ENCODE measurements around the gene ZNF154. TPM values are rescaled to one million over a fixed set of nuclear protein-coding genes. Genes with fewer than 3 reads are reported as not detected.
"Not testable (repeated sequence)": the region's sequence is repeated elsewhere in the genome, so short reads cannot be mapped to it uniquely, and the experiment has no call there.

ZNF154 gene
- total and polyA plus RNA-seq, 2 experiments from 2014 or later, result 5.1 to 10.1 TPM

GRCh38 chr19:57747472-57747807, 38.4 kb upstream of the ZNF154 start (continued):
- no peak for TF ChIP-seq JUNB (IDR thresholded peaks at IDR 0.05; ENCODE audit: unreplicated experiment)
- no peak for TF ChIP-seq ZNF331 (CRISPR knock-in tag; IDR thresholded peaks at IDR 0.05; ENCODE audit: low read depth)

DNA sequence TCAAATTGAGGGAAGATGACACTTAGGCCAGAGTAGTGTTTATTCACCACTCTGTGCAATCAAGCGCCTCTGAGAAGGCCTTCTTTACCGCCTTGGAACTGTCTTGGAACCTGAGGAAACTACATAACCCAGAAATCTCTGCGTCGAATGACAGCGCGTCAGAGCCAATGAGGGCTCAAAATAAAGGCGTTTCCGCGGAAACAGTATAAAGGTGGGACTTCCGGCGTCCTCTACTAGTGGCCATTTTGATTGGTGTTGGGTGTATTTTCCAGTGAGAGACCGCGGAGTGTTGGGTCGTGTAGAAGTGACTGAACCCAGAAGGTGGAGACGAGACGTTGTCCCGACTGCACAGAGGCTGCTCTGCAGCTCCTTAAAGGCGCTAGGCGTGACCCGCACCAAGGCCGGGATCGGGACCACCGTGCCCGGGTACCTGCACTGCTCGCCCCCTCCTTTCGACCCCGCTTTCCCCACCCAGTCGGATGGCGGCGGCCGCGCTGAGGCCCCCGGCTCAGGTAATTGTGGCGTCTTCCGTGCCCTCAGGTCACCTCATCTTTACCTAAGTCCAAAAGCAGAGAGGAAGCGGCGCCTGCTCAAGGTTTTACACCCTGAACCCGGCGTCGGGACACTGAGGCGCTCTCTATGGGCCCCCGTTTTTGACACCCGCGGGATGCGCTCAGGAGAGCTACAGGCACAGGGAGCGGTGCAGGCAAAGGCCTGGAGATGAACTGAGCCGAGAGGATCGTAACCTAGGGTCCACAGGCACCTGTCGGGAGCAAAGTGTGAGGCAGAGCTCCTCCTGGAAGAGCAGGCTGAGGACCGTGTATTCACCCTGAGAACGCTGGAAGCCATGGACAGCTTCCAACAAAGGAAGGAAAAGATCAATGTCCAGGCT, 37.8 kb upstream of the ZNF154 start, which contains the start of gene ZNF776:
Gene ZNF776 (plus strand): TSS at position 236 of the 892 bp plus-strand sequence. CDS start 244 bp downstream, at position 480.
- Mint-ChIP-seq H3K4me3 (peak within 1 kb of the TSS; percentile 90), H3K36me3 (ENCODE audit: low read depth) (peaks cover 39% of the 10 kb centered on the region), H3K27ac (peak within 1 kb of the TSS; percentile 92), H3K9me3 (no peaks in the 10 kb centered on the region), H3K27me3 (ENCODE audit: insufficient read depth, low read depth, poor library complexity) (peaks cover 5% of the 10 kb centered on the region), H3K4me1 (peaks cover 9% of the 10 kb centered on the region; the same call in 2 of the 3 replicates)
- no peak within 1 kb of the TSS for H3K27ac ChIP-seq (ENCODE audit: low read depth)
- H3K4me3 ChIP-seq, result peak within 1 kb of the TSS; percentile 87
- TF ChIP-seq JUNB (IDR thresholded peaks at IDR 0.05; ENCODE audit: unreplicated experiment) (no peak), POLR2AphosphoS5 (IDR thresholded peaks at IDR 0.05; ENCODE audit: low read depth) (peak; percentile 88), CREB1 (CRISPR knock-in tag; IDR thresholded peaks at IDR 0.05; ENCODE audit: low read depth) (peak; percentile 62), CTCF (conservative IDR thresholded peaks at IDR 0.05; ENCODE audit: low read depth in 2 of 2) (no peak), ZNF114 (CRISPR knock-in tag; IDR thresholded peaks at IDR 0.05) (peak; percentile 98)
- TF ChIP-seq, protein P1, sequence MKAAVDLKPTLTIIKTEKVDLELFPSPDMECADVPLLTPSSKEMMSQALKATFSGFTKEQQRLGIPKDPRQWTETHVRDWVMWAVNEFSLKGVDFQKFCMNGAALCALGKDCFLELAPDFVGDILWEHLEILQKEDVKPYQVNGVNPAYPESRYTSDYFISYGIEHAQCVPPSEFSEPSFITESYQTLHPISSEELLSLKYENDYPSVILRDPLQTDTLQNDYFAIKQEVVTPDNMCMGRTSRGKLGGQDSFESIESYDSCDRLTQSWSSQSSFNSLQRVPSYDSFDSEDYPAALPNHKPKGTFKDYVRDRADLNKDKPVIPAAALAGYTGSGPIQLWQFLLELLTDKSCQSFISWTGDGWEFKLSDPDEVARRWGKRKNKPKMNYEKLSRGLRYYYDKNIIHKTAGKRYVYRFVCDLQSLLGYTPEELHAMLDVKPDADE (IDR thresholded peaks at IDR 0.05), result peak; percentile 94
- TF ChIP-seq, protein P2, sequence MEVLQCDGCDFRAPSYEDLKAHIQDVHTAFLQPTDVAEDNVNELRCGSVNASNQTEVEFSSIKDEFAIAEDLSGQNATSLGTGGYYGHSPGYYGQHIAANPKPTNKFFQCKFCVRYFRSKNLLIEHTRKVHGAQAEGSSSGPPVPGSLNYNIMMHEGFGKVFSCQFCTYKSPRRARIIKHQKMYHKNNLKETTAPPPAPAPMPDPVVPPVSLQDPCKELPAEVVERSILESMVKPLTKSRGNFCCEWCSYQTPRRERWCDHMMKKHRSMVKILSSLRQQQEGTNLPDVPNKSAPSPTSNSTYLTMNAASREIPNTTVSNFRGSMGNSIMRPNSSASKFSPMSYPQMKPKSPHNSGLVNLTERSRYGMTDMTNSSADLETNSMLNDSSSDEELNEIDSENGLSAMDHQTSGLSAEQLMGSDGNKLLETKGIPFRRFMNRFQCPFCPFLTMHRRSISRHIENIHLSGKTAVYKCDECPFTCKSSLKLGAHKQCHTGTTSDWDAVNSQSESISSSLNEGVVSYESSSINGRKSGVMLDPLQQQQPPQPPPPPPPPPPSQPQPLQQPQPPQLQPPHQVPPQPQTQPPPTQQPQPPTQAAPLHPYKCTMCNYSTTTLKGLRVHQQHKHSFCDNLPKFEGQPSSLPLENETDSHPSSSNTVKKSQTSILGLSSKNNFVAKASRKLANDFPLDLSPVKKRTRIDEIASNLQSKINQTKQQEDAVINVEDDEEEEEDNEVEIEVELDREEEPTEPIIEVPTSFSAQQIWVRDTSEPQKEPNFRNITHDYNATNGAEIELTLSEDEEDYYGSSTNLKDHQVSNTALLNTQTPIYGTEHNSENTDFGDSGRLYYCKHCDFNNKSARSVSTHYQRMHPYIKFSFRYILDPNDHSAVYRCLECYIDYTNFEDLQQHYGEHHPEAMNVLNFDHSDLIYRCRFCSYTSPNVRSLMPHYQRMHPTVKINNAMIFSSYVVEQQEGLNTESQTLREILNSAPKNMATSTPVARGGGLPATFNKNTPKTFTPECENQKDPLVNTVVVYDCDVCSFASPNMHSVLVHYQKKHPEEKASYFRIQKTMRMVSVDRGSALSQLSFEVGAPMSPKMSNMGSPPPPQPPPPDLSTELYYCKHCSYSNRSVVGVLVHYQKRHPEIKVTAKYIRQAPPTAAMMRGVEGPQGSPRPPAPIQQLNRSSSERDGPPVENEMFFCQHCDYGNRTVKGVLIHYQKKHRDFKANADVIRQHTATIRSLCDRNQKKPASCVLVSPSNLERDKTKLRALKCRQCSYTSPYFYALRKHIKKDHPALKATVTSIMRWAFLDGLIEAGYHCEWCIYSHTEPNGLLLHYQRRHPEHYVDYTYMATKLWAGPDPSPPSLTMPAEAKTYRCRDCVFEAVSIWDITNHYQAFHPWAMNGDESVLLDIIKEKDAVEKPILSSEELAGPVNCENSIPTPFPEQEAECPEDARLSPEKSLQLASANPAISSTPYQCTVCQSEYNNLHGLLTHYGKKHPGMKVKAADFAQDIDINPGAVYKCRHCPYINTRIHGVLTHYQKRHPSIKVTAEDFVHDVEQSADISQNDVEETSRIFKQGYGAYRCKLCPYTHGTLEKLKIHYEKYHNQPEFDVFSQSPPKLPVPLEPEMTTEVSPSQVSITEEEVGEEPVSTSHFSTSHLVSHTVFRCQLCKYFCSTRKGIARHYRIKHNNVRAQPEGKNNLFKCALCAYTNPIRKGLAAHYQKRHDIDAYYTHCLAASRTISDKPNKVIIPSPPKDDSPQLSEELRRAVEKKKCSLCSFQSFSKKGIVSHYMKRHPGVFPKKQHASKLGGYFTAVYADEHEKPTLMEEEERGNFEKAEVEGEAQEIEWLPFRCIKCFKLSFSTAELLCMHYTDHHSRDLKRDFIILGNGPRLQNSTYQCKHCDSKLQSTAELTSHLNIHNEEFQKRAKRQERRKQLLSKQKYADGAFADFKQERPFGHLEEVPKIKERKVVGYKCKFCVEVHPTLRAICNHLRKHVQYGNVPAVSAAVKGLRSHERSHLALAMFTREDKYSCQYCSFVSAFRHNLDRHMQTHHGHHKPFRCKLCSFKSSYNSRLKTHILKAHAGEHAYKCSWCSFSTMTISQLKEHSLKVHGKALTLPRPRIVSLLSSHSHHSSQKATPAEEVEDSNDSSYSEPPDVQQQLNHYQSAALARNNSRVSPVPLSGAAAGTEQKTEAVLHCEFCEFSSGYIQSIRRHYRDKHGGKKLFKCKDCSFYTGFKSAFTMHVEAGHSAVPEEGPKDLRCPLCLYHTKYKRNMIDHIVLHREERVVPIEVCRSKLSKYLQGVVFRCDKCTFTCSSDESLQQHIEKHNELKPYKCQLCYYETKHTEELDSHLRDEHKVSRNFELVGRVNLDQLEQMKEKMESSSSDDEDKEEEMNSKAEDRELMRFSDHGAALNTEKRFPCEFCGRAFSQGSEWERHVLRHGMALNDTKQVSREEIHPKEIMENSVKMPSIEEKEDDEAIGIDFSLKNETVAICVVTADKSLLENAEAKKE (CRISPR knock-in tag; IDR thresholded peaks at IDR 0.05), result no peak
- H2AFZ ChIP-seq, result peak within 1 kb of the TSS; percentile 79
- peaks cover 6% of the 10 kb centered on the region; the same call in 1 of the 2 replicates for H3F3A ChIP-seq (replicated peaks; ENCODE audit: low read depth)
- DNase-seq (ENCODE audit: low spot score) (peak; percentile 98), ATAC-seq (peak; percentile 98)
- H3K36me3 ChIP-seq (ENCODE audit: insufficient read depth), result peaks cover 15% of the 10 kb centered on the region
- peaks cover 29% of the 10 kb centered on the region for H4K20me1 ChIP-seq (replicated peaks; ENCODE audit: insufficient read depth)
- H3K4me1 ChIP-seq (ENCODE audit: insufficient read depth), result peaks cover 4% of the 10 kb centered on the region; the same call in 1 of the 2 replicates
- peak within 1 kb of the TSS; percentile 96 for H3K4me2 ChIP-seq
- no peaks in the 10 kb centered on the region; the same call in 1 of the 2 replicates for H3K9me2 ChIP-seq (ENCODE audit: insufficient read depth)
- H3K27me3 ChIP-seq (ENCODE audit: insufficient read depth), result no peaks in the 10 kb centered on the region
- peaks cover 41% of the 10 kb centered on the region for H3K79me2 ChIP-seq (replicated peaks; ENCODE audit: insufficient read depth)

DNA sequence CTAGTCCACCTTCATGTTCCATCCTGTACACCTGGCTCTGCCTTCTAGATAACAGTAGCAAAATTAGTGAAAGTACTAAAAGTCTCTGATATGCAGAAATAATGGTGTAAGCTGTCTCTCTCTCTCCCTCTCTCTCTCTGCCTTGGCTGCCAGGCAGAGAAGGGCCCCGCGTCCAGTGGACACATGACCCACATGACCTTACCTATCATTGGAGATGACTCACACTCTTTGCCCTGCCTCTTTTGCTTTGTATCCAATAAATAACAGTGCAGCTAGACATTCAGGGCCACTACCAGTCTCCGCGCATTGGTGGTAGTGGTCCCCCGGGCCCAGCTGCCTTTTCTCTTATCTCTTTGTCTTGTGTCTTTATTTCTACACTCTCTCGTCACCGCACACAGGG, 29.8 kb upstream of the ZNF154 start:
- H3K27ac Mint-ChIP-seq; H3K9me2 ChIP-seq (ENCODE audit: insufficient read depth); H3K27ac ChIP-seq (ENCODE audit: low read depth); H3K79me2 ChIP-seq (replicated peaks; ENCODE audit: insufficient read depth); H3K4me1 Mint-ChIP-seq; H3K27me3 Mint-ChIP-seq (ENCODE audit: insufficient read depth, low read depth, poor library complexity); H3K4me2 ChIP-seq; H3K27me3 ChIP-seq (ENCODE audit: insufficient read depth); H3F3A ChIP-seq (replicated peaks; ENCODE audit: low read depth); H3K4me3 ChIP-seq; H3K9me3 Mint-ChIP-seq; ATAC-seq; DNase-seq (ENCODE audit: low spot score); H4K20me1 ChIP-seq (replicated peaks; ENCODE audit: insufficient read depth); H3K36me3 Mint-ChIP-seq (ENCODE audit: low read depth); H3K4me1 ChIP-seq (ENCODE audit: insufficient read depth); H3K36me3 ChIP-seq (ENCODE audit: insufficient read depth): not testable (repeated sequence)
- H2AFZ ChIP-seq, result 0 out of 2 replicates have a peak overlapping the region, but pooled peaks have one; percentile 47
- H3K4me3 Mint-ChIP-seq, result peak overlapping the region; percentile 1; the same call in 1 of the 3 replicates

Data from GM23338 (cell line).